Stimulated activated CD4-positive, alpha-beta T cell treated with anti-CD3 and anti-CD28 coated beads, Interleukin-4, amount 100 ng/mL, for 24 hours (primary cell): Measurements from ENCODE around the gene YPEL3.

ENCODE experiments used
- DNase-seq: peaks from one replicate; pipeline ENCODE4 v3.0.0-alpha.2; 2020

The YPEL3 gene

GRCh38 chr16:30068333-30068732 is 27.7 kb downstream of the YPEL3 start:
- DNase-seq: no peak

DNA sequence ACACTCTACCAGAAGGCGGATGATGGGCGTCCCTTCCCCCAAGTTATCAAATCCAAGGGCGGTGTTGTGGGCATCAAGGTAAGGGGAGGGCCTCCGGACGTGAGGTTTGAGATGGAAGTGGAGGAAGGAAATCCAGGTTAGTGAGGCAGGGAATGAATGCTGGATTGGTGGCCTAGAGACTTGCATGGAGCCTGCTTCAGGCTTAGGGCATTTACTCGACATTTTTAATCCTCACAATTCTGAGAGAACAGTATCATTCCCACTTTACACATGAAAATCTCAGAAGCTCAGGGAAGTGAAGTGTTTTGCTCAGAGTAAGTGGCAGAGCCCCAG is 28.5 kb downstream of the YPEL3 start:
- DNase-seq: no peak

GRCh38 chr16:30066761-30067583 is 29.0 kb downstream of the YPEL3 start:
- no peak for DNase-seq

DNA sequence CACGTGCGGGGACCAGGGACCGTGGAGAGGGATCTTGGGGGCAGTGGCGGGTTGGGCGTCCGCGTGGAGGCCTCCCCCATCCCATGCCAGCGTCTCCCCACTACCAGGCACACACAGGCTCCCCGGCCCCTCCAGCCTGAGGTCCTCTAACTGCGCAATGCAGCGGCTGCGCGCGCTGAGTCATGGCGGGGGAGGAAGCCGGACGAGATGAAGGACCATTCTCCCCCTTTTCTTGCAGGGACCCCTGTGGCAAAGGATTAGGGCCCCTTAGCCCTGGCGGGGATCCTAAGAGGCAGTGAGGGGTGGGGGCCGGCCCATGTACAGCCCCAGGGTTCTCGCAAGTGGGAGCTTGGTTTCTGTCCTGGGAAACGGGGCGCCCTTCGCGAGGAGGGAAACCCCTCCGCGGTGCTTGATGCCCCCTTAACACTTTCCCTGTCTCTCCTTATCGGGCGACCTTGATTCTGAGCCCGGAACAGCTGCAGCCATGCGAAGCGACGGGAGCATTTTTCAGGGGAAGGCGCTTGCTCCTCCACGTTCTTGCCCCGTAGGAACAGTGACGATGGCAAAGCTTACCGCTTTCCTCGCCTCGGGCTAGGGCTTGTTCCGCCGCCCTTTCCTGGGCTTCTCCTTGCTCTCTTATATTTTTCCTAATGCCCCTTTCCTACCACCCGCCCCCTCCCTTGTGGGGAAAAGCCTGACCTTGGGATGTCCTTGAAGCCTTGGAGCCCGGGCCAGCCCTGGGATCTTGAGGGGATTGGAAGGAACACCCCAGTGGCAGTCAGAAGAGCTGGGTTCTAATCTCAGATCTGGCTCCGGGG is 29.9 kb downstream of the YPEL3 start:
- peak; percentile 43 for DNase-seq

DNA sequence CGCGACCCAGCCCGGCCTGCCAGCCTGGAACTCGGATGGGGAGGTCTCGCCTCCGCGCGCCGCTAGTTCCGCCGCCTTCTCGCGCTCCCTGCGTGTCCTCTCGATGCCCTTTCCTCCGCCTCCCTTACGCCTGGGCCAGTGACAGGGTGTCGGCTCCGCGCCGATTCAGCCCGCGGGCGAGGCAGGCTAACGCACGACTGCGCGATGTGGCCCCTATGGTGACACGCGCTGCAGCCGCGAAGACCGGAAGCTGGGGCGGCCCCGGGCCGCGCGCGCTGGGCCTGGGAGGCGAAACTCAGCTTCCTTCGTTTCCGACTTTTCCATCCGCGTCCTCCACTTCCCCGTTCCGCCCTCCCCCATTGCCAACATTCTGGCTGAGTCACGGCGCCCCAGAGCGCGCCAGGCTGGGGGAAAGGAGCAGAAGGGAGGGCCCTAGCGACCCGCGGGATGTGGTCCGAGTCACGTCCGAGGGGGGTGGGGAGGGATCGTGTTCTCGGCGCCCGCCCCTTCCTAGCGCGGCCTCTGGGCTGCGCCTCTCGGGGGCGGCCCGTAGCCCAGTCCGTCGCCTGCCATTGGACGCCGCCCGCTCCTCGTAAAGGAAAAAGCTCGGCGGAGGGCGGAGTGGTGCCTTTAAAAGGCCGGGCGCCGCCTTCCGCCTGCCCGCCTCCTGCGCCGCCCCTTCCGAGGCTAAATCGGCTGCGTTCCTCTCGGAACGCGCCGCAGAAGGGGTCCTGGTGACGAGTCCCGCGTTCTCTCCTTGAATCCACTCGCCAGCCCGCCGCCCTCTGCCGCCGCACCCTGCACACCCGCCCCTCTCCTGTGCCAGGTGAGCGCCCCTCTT is 30.7 kb downstream of the YPEL3 start, which contains the start of gene ALDOA:
Gene ALDOA (plus strand): TSS at position 659 of the 841 bp plus-strand sequence. CDS start 1,138 bp downstream, outside the sequence.
- peak; percentile 97 for DNase-seq

GRCh38 chr16:30064729-30065101 is 31.3 kb downstream of the YPEL3 start:
- DNase-seq: no peak

DNA sequence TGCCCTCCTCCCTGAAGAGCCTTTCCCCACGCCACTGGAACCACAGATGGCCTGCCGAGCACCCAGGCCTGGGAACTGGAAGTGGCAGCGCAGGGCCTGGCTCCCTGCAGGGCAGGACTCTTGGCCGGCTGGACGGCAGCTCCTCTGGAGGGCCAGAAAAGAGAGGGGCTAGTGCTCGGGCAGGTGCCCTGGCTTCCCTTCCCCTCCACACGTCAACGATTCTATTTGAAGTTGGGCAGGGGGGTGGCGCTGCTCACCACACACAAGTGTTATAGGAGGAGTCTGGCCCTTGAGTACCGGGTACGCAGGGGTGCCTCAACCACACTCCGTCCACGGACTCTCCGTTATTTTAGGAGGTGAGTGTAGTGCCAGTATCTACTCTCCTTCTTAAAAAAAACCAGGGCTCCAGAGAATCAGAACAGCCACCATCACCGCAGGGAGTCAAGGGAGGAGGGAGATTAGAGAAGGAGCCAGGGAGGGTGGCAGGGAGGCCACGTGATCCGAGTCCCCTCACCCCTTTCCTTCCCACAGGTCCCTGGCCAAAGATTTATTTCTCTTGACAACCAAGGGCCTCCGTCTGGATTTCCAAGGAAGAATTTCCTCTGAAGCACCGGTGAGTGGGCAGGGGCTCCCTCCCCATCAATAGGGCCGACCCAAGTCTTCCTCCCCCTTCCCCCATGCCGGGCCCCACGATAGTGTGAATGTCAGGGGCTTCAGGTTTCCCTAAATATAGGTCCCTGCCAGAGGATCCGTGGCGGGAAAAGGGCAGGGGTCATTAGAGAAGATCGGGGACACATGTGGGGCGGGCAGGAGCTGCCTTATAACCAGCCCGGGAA is 31.9 kb downstream of the YPEL3 start:
- DNase-seq: peak; percentile 79

DNA sequence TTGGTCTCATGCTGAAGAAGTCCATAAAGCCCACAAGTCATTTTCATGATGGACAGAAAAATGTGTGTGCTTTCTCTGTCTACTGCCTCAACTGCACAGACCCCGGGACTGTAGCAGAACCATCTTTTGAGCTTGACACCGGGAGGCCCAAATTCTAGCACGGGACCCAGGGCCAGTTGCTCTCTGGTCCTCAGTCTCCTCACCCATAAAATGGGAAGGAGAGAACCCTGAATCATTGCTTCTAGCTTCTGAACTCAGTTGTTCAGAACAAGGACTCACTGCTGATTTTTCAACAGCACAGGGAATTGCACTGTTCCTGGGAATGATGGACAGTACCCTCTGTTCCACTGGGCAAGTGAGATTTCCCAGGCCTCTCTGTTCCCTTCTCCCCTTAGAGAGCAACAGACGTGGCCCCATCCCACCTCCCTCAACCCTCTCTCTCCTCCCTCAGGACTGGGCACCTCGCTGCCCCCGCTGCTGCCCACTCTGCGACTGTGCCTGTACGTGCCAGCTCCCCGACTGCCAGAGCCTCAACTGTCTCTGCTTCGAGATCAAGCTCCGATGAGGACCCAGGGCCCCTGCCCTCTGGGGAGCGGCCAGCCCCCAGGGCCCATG is 32.6 kb downstream of the YPEL3 start:
- no peak for DNase-seq

- DNase-seq: no peak
These were observed 35.0 kb downstream of the YPEL3 start for GRCh38 chr16:30060836-30061554.

DNA sequence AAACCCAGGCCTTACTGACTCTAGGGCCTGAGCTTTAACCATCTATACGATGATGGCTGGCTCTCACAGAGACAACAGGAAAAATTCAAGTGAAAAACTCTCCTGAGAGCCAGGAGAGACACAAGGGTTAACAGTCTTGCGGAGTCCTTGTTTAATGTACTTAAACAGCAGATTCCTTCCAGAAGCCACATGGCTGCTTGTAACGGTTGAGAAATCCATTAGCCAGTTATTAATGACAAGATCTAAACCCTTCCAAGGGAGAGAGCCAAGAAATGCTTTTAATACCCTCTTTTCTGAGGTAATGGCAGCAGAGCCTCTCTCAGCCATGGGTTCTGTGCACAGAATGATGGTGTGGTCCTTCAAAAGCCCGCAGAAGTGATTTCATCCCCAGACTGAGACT is 35.7 kb downstream of the YPEL3 start:
- DNase-seq: no peak

GRCh38 chr16:30054959-30055553 is 41.0 kb downstream of the YPEL3 start:
- DNase-seq: peak; percentile 61

- DNase-seq: no peak
These were observed 41.6 kb downstream of the YPEL3 start for GRCh38 chr16:30054451-30054850.

GRCh38 chr16:30053376-30054015 is 42.5 kb downstream of the YPEL3 start:
- DNase-seq: no peak

GRCh38 chr16:30052671-30053372 is 43.2 kb downstream of the YPEL3 start:
- DNase-seq: peak; percentile 94

GRCh38 chr16:30051518-30051917 is 44.5 kb downstream of the YPEL3 start:
- DNase-seq: no peak

- no peak for DNase-seq
These were observed 46.1 kb downstream of the YPEL3 start for GRCh38 chr16:30049871-30050270.

DNA sequence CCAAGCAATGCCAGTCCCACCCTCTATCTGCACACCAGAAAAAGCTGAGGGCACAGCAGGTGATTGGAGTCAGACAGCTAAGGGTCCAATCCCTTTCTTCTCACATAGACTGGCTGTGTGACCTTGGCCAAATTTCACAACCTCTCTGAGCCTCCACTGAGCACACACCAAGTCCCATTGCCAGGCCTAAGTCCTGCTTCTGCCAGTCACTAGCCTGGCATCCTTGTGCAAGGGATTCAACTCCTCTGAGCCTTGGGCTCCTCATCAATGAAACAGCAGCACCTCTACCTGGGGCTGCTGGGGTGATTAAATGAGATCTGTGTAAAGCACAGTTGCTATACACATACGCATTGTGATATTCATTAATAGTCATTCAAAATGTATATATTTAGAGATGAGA is 49.4 kb downstream of the YPEL3 start:
- no peak for DNase-seq

- DNase-seq: no peak
These were observed 49.8 kb downstream of the YPEL3 start for GRCh38 chr16:30046178-30046577.
